ENCODE measurements around the gene BRDT.
"Not testable (repeated sequence)": the region's sequence is repeated elsewhere in the genome, so short reads cannot be mapped to it uniquely, and the experiment has no call there.

BRDT gene

GRCh38 chr1:91993256-91993655 lies 44.1 kb downstream of the BRDT start:
- no peak for DNase-seq

- no peak for DNase-seq
These were observed 48.5 kb downstream of the BRDT start for GRCh38 chr1:91997607-91998195.

- DNase-seq = no peak
These were observed 54.9 kb downstream of the BRDT start for GRCh38 chr1:92004129-92004528.

GRCh38 chr1:92013923-92014322 lies 64.7 kb downstream of the BRDT start:
- DNase-seq = no peak

- DNase-seq = no peak
These were observed 67.6 kb downstream of the BRDT start for GRCh38 chr1:92016720-92017316.

GRCh38 chr1:92017656-92018055 lies 68.5 kb downstream of the BRDT start:
- DNase-seq = no peak

- DNase-seq = not testable (repeated sequence)
These were observed 76.8 kb downstream of the BRDT start for GRCh38 chr1:92026042-92026441.

- DNase-seq = no peak
These were observed 77.6 kb downstream of the BRDT start for GRCh38 chr1:92026806-92027205.

- no peak for DNase-seq
These were observed 80.2 kb downstream of the BRDT start for GRCh38 chr1:92029241-92029922.

- no peak for DNase-seq
These were observed 81.5 kb downstream of the BRDT start for GRCh38 chr1:92030656-92031107.

GRCh38 chr1:92031281-92032110 lies 82.3 kb downstream of the BRDT start:
- DNase-seq = no peak

- no peak for DNase-seq
These were observed 88.2 kb downstream of the BRDT start for GRCh38 chr1:92037400-92037799.

- no peak for DNase-seq
These were observed 89.6 kb downstream of the BRDT start for GRCh38 chr1:92038695-92039346.

GRCh38 chr1:92040971-92041370 lies 91.8 kb downstream of the BRDT start:
- DNase-seq = no peak

GRCh38 chr1:92043621-92044020 lies 94.4 kb downstream of the BRDT start:
- DNase-seq = no peak

- DNase-seq = no peak
These were observed 96.7 kb downstream of the BRDT start for GRCh38 chr1:92045766-92046495.

GRCh38 chr1:92051948-92052347 lies 102.7 kb downstream of the BRDT start:
- DNase-seq = no peak
